ENCODE data around the gene FFAR3. TPM values are rescaled to one million over a fixed set of nuclear protein-coding genes. Genes with fewer than 3 reads are reported as not detected.
A peak's percentile ranks its signal among the peaks of the same experiment; 100 is the strongest.

FFAR3 gene
- total and polyA plus RNA-seq, 9 of the 15 experiments (the other 6 are each of a cell fraction or from before 2014, with no cell fraction given): not detected

DNA sequence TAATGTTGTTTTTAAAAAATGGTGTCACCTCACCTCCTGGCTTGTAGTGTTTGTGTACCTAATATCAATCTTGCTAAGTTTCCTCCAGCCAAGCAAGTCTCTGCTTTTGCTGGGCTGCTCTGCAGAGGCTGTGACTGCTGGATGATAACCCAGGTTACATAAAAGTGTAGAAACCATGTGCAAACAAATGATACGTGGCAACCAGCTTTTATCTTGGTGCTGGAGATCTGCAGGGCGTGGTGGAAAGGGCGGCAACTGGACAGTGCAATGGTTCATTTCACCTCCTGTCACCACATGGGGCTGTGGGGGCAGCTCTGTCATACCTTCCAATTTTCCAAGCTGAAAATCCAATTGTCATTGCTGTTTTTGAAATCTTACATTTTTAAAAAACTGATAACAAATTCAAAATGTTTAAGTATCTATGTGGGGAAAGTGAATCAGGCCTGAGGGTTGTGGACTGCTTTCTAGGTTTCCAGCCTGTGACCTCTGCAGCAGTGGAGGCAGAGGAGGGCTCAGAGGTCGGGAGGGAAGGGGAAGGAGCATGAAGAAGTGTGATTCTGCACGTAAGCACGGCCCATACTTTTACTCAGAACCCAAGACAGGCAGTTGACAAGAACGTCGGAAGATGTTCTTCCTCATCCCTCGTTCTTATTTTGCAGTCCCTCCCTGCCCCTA is 22.3 kb downstream of the FFAR3 start (continued):
- TF ChIP-seq, protein P1, sequence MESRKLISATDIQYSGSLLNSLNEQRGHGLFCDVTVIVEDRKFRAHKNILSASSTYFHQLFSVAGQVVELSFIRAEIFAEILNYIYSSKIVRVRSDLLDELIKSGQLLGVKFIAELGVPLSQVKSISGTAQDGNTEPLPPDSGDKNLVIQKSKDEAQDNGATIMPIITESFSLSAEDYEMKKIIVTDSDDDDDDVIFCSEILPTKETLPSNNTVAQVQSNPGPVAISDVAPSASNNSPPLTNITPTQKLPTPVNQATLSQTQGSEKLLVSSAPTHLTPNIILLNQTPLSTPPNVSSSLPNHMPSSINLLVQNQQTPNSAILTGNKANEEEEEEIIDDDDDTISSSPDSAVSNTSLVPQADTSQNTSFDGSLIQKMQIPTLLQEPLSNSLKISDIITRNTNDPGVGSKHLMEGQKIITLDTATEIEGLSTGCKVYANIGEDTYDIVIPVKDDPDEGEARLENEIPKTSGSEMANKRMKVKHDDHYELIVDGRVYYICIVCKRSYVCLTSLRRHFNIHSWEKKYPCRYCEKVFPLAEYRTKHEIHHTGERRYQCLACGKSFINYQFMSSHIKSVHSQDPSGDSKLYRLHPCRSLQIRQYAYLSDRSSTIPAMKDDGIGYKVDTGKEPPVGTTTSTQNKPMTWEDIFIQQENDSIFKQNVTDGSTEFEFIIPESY (CRISPR knock-in tag; IDR thresholded peaks at IDR 0.05): peak; percentile 66
- TF ChIP-seq CC2D1A (IDR thresholded peaks at IDR 0.05): peak; percentile 78; the same call in 1 of the 2 replicates
- TF ChIP-seq HSF4 (CRISPR knock-in tag; IDR thresholded peaks at IDR 0.05; ENCODE audit: borderline replicate concordance): no peak
- peak; percentile 90 for TF ChIP-seq MEIS2 (IDR thresholded peaks at IDR 0.05; ENCODE audit: partially characterized antibody)
- TF ChIP-seq, protein P2, sequence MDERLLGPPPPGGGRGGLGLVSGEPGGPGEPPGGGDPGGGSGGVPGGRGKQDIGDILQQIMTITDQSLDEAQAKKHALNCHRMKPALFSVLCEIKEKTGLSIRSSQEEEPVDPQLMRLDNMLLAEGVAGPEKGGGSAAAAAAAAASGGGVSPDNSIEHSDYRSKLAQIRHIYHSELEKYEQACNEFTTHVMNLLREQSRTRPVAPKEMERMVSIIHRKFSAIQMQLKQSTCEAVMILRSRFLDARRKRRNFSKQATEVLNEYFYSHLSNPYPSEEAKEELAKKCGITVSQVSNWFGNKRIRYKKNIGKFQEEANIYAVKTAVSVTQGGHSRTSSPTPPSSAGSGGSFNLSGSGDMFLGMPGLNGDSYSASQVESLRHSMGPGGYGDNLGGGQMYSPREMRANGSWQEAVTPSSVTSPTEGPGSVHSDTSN (CRISPR knock-in tag; IDR thresholded peaks at IDR 0.05; ENCODE audit: low read depth): no peak
- TF ChIP-seq, protein P2 (tag; conservative IDR thresholded peaks at IDR 0.05; ENCODE audit: low read depth): peak; percentile 80
- TF ChIP-seq BRD9 (IDR thresholded peaks at IDR 0.05; ENCODE audit: low read depth, partially characterized antibody): peak; percentile 69
- TF ChIP-seq CTBP1 (IDR thresholded peaks at IDR 0.05; ENCODE audit: borderline replicate concordance): peak; percentile 87; the same call in 1 of the 2 replicates
- TF ChIP-seq CBX1 (IDR thresholded peaks at IDR 0.05; ENCODE audit: low read depth): 0 out of 2 replicates have a peak, but pooled peaks have one; percentile 18
- TF ChIP-seq FOXP1 (CRISPR knock-in tag; IDR thresholded peaks at IDR 0.05): peak; percentile 84; the same call in 1 of the 2 replicates
- TF ChIP-seq, protein P3, sequence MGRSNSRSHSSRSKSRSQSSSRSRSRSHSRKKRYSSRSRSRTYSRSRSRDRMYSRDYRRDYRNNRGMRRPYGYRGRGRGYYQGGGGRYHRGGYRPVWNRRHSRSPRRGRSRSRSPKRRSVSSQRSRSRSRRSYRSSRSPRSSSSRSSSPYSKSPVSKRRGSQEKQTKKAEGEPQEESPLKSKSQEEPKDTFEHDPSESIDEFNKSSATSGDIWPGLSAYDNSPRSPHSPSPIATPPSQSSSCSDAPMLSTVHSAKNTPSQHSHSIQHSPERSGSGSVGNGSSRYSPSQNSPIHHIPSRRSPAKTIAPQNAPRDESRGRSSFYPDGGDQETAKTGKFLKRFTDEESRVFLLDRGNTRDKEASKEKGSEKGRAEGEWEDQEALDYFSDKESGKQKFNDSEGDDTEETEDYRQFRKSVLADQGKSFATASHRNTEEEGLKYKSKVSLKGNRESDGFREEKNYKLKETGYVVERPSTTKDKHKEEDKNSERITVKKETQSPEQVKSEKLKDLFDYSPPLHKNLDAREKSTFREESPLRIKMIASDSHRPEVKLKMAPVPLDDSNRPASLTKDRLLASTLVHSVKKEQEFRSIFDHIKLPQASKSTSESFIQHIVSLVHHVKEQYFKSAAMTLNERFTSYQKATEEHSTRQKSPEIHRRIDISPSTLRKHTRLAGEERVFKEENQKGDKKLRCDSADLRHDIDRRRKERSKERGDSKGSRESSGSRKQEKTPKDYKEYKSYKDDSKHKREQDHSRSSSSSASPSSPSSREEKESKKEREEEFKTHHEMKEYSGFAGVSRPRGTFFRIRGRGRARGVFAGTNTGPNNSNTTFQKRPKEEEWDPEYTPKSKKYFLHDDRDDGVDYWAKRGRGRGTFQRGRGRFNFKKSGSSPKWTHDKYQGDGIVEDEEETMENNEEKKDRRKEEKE (IDR thresholded peaks at IDR 0.05; ENCODE audit: borderline replicate concordance in 1 of 2, control insufficient read depth in 1 of 2, low read depth in 2 of 2, low read length in 1 of 2): 0 out of 4 replicates have a peak, but pooled peaks of 1 of the 2 experiments have one; percentile 44
- no peak for TF ChIP-seq RBBP5 (IDR thresholded peaks at IDR 0.05; ENCODE audit: borderline replicate concordance, insufficient read depth, low read length, poor library complexity, severe bottlenecking)
- no peak for TF ChIP-seq SRF (CRISPR knock-in tag; IDR thresholded peaks at IDR 0.05)
- no peak for TF ChIP-seq CHD2 (IDR thresholded peaks at IDR 0.05; ENCODE audit: low read depth, low read length)
- TF ChIP-seq, protein P4, sequence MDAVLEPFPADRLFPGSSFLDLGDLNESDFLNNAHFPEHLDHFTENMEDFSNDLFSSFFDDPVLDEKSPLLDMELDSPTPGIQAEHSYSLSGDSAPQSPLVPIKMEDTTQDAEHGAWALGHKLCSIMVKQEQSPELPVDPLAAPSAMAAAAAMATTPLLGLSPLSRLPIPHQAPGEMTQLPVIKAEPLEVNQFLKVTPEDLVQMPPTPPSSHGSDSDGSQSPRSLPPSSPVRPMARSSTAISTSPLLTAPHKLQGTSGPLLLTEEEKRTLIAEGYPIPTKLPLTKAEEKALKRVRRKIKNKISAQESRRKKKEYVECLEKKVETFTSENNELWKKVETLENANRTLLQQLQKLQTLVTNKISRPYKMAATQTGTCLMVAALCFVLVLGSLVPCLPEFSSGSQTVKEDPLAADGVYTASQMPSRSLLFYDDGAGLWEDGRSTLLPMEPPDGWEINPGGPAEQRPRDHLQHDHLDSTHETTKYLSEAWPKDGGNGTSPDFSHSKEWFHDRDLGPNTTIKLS (IDR thresholded peaks at IDR 0.05; ENCODE audit: borderline replicate concordance, low read depth): peak; percentile 97
